SK-N-MC (cell line): ENCODE results near the gene PLPPR1.

Experiments
- EZH2 ChIP-seq: fragments of 200-600 bp; sonication (generic); IDR thresholded peaks from one replicate; pipeline ENCODE4 v1.6.1; 2017; ENCODE audit warnings: antibody characterized with exemption
- POLR2AphosphoS5 ChIP-seq: IDR thresholded peaks from 2 replicates; pipeline ENCODE4 v1.6.1; 2012; ENCODE audit warnings: mild to moderate bottlenecking, low read depth, low read length, borderline replicate concordance

GRCh38 chr9:101365181-101365580 lies 336.7 kb downstream of the PLPPR1 start:
- no peak for TF ChIP-seq POLR2AphosphoS5
- no peak for TF ChIP-seq EZH2
